Measurements from ENCODE around the gene GNA15.

The GNA15 gene

DNA sequence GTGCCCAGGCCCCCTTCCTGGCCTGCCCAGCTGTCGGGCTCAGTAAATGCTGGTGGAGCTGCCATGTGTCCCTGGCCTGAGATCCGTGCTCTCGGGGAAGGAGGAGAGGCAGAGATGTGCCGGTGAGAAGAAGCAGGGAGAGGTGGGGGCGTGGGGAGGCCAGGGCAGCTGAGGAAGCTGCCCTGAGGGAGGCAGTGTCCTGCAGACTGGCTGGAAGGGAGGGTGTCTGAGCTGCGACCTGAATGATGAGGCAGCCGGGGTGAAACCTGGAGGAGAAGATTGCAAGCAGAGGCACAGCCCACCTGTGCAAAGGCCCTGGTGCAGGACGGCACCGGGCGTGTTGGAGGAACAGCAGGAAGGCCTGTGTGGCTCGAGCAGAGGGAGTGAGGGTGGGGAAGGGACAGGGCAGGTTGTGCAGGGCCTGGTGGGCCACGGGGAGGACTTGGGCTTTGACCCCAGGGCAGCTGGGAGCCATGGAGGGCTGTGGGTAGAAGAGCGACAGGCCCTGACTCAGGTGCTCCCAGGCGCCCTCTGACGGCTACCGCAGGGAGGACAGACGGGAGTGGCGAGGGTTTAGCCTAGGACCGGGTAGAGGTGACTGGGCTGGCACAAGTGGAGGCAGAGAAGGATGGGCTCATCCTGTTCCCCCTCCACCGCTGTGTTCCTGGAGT lies 74.6 kb downstream of the GNA15 start (continued):
- peak; percentile 77 for TF ChIP-seq ZNF600 (tag by site-specific recombination; IDR thresholded peaks at IDR 0.05)
- TF ChIP-seq ZNF341 (tag by site-specific recombination; IDR thresholded peaks at IDR 0.05; ENCODE audit: low read depth), result peak; percentile 61; the same call in 1 of the 2 replicates
- no peak for TF ChIP-seq ZNF473 (tag by site-specific recombination; IDR thresholded peaks at IDR 0.05)
- TF ChIP-seq ZSCAN23 (tag by site-specific recombination; IDR thresholded peaks at IDR 0.05), result no peak
- no peak for TF ChIP-seq ZFP69B (tag by site-specific recombination; IDR thresholded peaks at IDR 0.05)
- no peak for TF ChIP-seq RBAK (tag by site-specific recombination; IDR thresholded peaks at IDR 0.05)
- TF ChIP-seq ZNF626 (tag by site-specific recombination; IDR thresholded peaks at IDR 0.05), result no peak
- TF ChIP-seq ZNF548 (tag by site-specific recombination; IDR thresholded peaks at IDR 0.05), result no peak
- no peak for TF ChIP-seq YY1 (tag by site-specific recombination; IDR thresholded peaks at IDR 0.05)
- TF ChIP-seq ZNF2 (tag by site-specific recombination; IDR thresholded peaks at IDR 0.05), result 0 out of 2 replicates have a peak, but pooled peaks have one; percentile 53
- TF ChIP-seq ZBTB20 (tag by site-specific recombination; IDR thresholded peaks at IDR 0.05), result no peak
- no peak for TF ChIP-seq ZNF701 (tag by site-specific recombination; IDR thresholded peaks at IDR 0.05)
- no peak for TF ChIP-seq ZNF138 (tag by site-specific recombination; IDR thresholded peaks at IDR 0.05; ENCODE audit: borderline replicate concordance)
- TF ChIP-seq ZNF677 (tag by site-specific recombination; IDR thresholded peaks at IDR 0.05), result no peak
- TF ChIP-seq ZEB2 (tag by site-specific recombination; IDR thresholded peaks at IDR 0.05), result 0 out of 2 replicates have a peak, but pooled peaks have one; percentile 19
- TF ChIP-seq ZNF239 (tag by site-specific recombination; IDR thresholded peaks at IDR 0.05), result no peak
- TF ChIP-seq IKZF3 (tag by site-specific recombination; IDR thresholded peaks at IDR 0.05), result no peak
- TF ChIP-seq ZNF521 (tag by site-specific recombination; IDR thresholded peaks at IDR 0.05), result no peak
- TF ChIP-seq KLF9 (tag by site-specific recombination; IDR thresholded peaks at IDR 0.05; ENCODE audit: low read depth), result no peak
- TF ChIP-seq, protein P1, sequence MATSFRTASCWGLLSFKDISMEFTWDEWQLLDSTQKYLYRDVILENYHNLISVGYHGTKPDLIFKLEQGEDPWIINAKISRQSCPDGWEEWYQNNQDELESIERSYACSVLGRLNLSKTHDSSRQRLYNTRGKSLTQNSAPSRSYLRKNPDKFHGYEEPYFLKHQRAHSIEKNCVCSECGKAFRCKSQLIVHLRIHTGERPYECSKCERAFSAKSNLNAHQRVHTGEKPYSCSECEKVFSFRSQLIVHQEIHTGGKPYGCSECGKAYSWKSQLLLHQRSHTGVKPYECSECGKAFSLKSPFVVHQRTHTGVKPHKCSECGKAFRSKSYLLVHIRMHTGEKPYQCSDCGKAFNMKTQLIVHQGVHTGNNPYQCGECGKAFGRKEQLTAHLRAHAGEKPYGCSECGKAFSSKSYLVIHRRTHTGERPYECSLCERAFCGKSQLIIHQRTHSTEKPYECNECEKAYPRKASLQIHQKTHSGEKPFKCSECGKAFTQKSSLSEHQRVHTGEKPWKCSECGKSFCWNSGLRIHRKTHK (tag by site-specific recombination; IDR thresholded peaks at IDR 0.05), result no peak
- TF ChIP-seq SP2 (tag by site-specific recombination; IDR thresholded peaks at IDR 0.05), result no peak; the same call in 1 of the 2 replicates
- TF ChIP-seq ZNF426 (tag by site-specific recombination; IDR thresholded peaks at IDR 0.05), result no peak
- no peak for TF ChIP-seq ZNF302 (tag by site-specific recombination; IDR thresholded peaks at IDR 0.05; ENCODE audit: low read depth)
- TF ChIP-seq ZNF175 (tag by site-specific recombination; IDR thresholded peaks at IDR 0.05), result no peak
- TF ChIP-seq SP3 (tag by site-specific recombination; IDR thresholded peaks at IDR 0.05), result no peak
- TF ChIP-seq ZNF596 (tag by site-specific recombination; IDR thresholded peaks at IDR 0.05), result no peak
- no peak for TF ChIP-seq ZNF214 (tag by site-specific recombination; IDR thresholded peaks at IDR 0.05; ENCODE audit: borderline replicate concordance)
- TF ChIP-seq ZNF416 (tag by site-specific recombination; IDR thresholded peaks at IDR 0.05), result no peak
- peak; percentile 42; the same call in 1 of the 2 replicates for TF ChIP-seq YY2 (tag by site-specific recombination; IDR thresholded peaks at IDR 0.05)
- TF ChIP-seq, protein P2, sequence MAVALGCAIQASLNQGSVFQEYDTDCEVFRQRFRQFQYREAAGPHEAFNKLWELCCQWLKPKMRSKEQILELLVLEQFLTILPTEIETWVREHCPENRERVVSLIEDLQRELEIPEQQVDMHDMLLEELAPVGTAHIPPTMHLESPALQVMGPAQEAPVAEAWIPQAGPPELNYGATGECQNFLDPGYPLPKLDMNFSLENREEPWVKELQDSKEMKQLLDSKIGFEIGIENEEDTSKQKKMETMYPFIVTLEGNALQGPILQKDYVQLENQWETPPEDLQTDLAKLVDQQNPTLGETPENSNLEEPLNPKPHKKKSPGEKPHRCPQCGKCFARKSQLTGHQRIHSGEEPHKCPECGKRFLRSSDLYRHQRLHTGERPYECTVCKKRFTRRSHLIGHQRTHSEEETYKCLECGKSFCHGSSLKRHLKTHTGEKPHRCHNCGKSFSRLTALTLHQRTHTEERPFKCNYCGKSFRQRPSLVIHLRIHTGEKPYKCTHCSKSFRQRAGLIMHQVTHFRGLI (tag by site-specific recombination; IDR thresholded peaks at IDR 0.05), result no peak
- TF ChIP-seq MZF1 (tag by site-specific recombination; IDR thresholded peaks at IDR 0.05; ENCODE audit: borderline replicate concordance), result no peak
- TF ChIP-seq, protein P3, sequence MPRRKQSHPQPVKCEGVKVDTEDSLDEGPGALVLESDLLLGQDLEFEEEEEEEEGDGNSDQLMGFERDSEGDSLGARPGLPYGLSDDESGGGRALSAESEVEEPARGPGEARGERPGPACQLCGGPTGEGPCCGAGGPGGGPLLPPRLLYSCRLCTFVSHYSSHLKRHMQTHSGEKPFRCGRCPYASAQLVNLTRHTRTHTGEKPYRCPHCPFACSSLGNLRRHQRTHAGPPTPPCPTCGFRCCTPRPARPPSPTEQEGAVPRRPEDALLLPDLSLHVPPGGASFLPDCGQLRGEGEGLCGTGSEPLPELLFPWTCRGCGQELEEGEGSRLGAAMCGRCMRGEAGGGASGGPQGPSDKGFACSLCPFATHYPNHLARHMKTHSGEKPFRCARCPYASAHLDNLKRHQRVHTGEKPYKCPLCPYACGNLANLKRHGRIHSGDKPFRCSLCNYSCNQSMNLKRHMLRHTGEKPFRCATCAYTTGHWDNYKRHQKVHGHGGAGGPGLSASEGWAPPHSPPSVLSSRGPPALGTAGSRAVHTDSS (tag by site-specific recombination; IDR thresholded peaks at IDR 0.05), result no peak
- TF ChIP-seq ZNF169 (tag by site-specific recombination; IDR thresholded peaks at IDR 0.05), result no peak
- 0 out of 2 replicates have a peak, but pooled peaks have one; percentile 22 for TF ChIP-seq ZXDB (tag by site-specific recombination; IDR thresholded peaks at IDR 0.05)
